HG02588 (cell line): ENCODE data around the gene MPC1.
"Not testable (repeated sequence)": the region's sequence is repeated elsewhere in the genome, so short reads cannot be mapped to it uniquely, and the experiment has no call there.

Source experiments
- ATAC-seq: cut with Tn5 transposase; IDR thresholded peaks from one replicate; pipeline ENCODE4 v1.9.1; 2021; ENCODE audit warnings: mild to moderate bottlenecking, moderate library complexity; ENCODE audit not compliant: unreplicated experiment

The MPC1 gene

GRCh38 chr6:166408936-166409755 is 26.4 kb upstream of the MPC1 start:
- ATAC-seq = no peak

GRCh38 chr6:166406197-166406596 is 23.5 kb upstream of the MPC1 start:
- no peak for ATAC-seq

GRCh38 chr6:166405386-166405785 is 22.6 kb upstream of the MPC1 start:
- ATAC-seq = no peak

GRCh38 chr6:166402582-166403277 is 20.0 kb upstream of the MPC1 start:
- ATAC-seq = no peak

- peak; percentile 71 for ATAC-seq
These were observed 18.0 kb upstream of the MPC1 start for GRCh38 chr6:166400649-166401250.

GRCh38 chr6:166400181-166400580 is 17.4 kb upstream of the MPC1 start:
- ATAC-seq = no peak

GRCh38 chr6:166398348-166398747 is 15.6 kb upstream of the MPC1 start:
- ATAC-seq = no peak

- no peak for ATAC-seq
These were observed 15.1 kb upstream of the MPC1 start for GRCh38 chr6:166397849-166398248.

- no peak for ATAC-seq
These were observed 13.0 kb upstream of the MPC1 start for GRCh38 chr6:166395778-166396177.

- no peak for ATAC-seq
These were observed 12.6 kb upstream of the MPC1 start for GRCh38 chr6:166395351-166395750.

- no peak for ATAC-seq
These were observed 11.5 kb upstream of the MPC1 start for GRCh38 chr6:166394036-166394892.

GRCh38 chr6:166393535-166393823 is 10.7 kb upstream of the MPC1 start:
- ATAC-seq = no peak

GRCh38 chr6:166392755-166393534 is 10.2 kb upstream of the MPC1 start:
- not testable (repeated sequence) for ATAC-seq

- no peak for ATAC-seq
These were observed 6.4 kb upstream of the MPC1 start for GRCh38 chr6:166389119-166389518.

GRCh38 chr6:166388290-166389004 is 5.7 kb upstream of the MPC1 start:
- no peak for ATAC-seq

GRCh38 chr6:166387642-166388289 is 5.0 kb upstream of the MPC1 start:
- ATAC-seq = no peak

GRCh38 chr6:166387098-166387497 is 4.4 kb upstream of the MPC1 start:
- not testable (repeated sequence) for ATAC-seq

- no peak for ATAC-seq
These were observed 3.4 kb upstream of the MPC1 start for GRCh38 chr6:166386111-166386510.

GRCh38 chr6:166383802-166384363 is 1.1 kb upstream of the MPC1 start:
- ATAC-seq = not testable (repeated sequence)
